Endothelial cell of umbilical vein (primary cell): ENCODE measurements around the gene SIRPB1. TPM values are rescaled to one million over a fixed set of nuclear protein-coding genes. Genes with fewer than 3 reads are reported as not detected.

Source experiments
- BruUV-seq: library from RNA; stranded (reverse); fragments of 400-500 nt; replicated peaks from 2 replicates; lab custom pipeline; 2021; lab: Mats Ljungman, UMichigan
- CTCF ChIA-PET: fragments of 300-600, 350-600 bp; sonication (Branson Sonifier 250); formaldehyde crosslinking; loops from one replicate; lab custom pipeline; 2021; ENCODE audit warnings: antibody characterized with exemption, inconsistent platforms; lab: Charles Lee
- POLR2A ChIA-PET: fragments of 300-600, 350-600 bp; sonication (Branson Sonifier 250); formaldehyde crosslinking; loops from one replicate; lab custom pipeline; 2021; ENCODE audit warnings: antibody characterized with exemption, inconsistent platforms; lab: Charles Lee
- DNase-seq: peaks from one replicate; pipeline ENCODE4 v3.0.0-alpha.2; 2011; ENCODE audit warnings: low read depth, low spot score
- FAIRE-seq: peaks from 2 replicates; lab custom pipeline; 2011; peaks lifted over from hg19 to GRCh38; lab: Jason Lieb, UNC
- H2AFZ ChIP-seq: 2 replicates; pipeline ENCODE4 v1.6.0; 2012; ENCODE audit warnings: low read depth, low read length, control low read depth, inconsistent platforms
- H3K27ac ChIP-seq: 2 replicates; pipeline ENCODE4 v1.5.1; 2011; ENCODE audit warnings: low read depth, mild to moderate bottlenecking, control low read depth, low read length, moderate library complexity; ENCODE audit not compliant: insufficient read depth
- H3K27me3 ChIP-seq, 2 experiments: 2 replicates each; pipeline versions ENCODE4 v1.6.0 to v1.6.1; 2011; ENCODE audit warnings: low read length in 2 of 2, mixed read lengths in 1 of 2; ENCODE audit not compliant: control insufficient read depth in 2 of 2, insufficient read depth in 2 of 2
- H3K36me3 ChIP-seq, 2 experiments: 2 replicates in 1 of 2; 3 replicates in 1 of 2; pipeline ENCODE4 v1.5.1; 2011; ENCODE audit warnings: low read length in 2 of 2, mild to moderate bottlenecking in 1 of 2, moderate library complexity in 1 of 2; ENCODE audit not compliant: control insufficient read depth in 2 of 2, insufficient read depth in 2 of 2; ENCODE audit errors: extremely low read depth in 1 of 2
- H3K4me1 ChIP-seq: 3 replicates; pipeline ENCODE4 v1.5.1; 2011; ENCODE audit warnings: mild to moderate bottlenecking, low read length; ENCODE audit not compliant: control insufficient read depth, insufficient read depth; ENCODE audit errors: extremely low read depth
- H3K4me2 ChIP-seq: 2 replicates; pipeline ENCODE4 v1.6.1; 2011; ENCODE audit warnings: low read length, control low read depth, mixed read lengths; ENCODE audit not compliant: insufficient read depth
- H3K4me3 ChIP-seq, 3 experiments: fragments of 200-600 bp in 1 of 3; sonication (generic), shearing (Covaris generic) in 1 of 3; replicated peaks in 1 of 3; 2 replicates each; pipeline ENCODE4 v1.5.1; 2011 to 2016; ENCODE audit warnings: control low read depth in 3 of 3, low read length in 3 of 3, mild to moderate bottlenecking in 2 of 3, inconsistent platforms in 1 of 3, low read depth in 1 of 3, moderate library complexity in 1 of 3; ENCODE audit not compliant: insufficient read depth in 1 of 3
- H3K79me2 ChIP-seq: 2 replicates; pipeline ENCODE4 v1.6.0; 2012; ENCODE audit warnings: low read length, inconsistent platforms; ENCODE audit not compliant: control insufficient read depth, insufficient read depth
- H3K9ac ChIP-seq: replicated peaks from 2 replicates; pipeline ENCODE3; 2011; ENCODE audit warnings: low read length, control low read depth; ENCODE audit not compliant: insufficient read depth; ENCODE audit errors: extremely low read depth
- H3K9me1 ChIP-seq: replicated peaks from 3 replicates; pipeline ENCODE4 v1.6.0; 2011; ENCODE audit warnings: mild to moderate bottlenecking, low read length; ENCODE audit not compliant: control insufficient read depth, insufficient read depth; ENCODE audit errors: extremely low read depth
- H3K9me3 ChIP-seq: replicated peaks from 2 replicates; pipeline ENCODE4 v1.5.1; 2012; ENCODE audit warnings: low read length, inconsistent platforms; ENCODE audit not compliant: control insufficient read depth, insufficient read depth
- H4K20me1 ChIP-seq: replicated peaks from 2 replicates; pipeline ENCODE3; 2011; ENCODE audit warnings: mild to moderate bottlenecking, low read length; ENCODE audit not compliant: control insufficient read depth, insufficient read depth; ENCODE audit errors: extremely low read depth
- CTCF ChIP-seq, 2 donors: IDR thresholded peaks; 1 replicate in 1 of 2; 2 replicates in 1 of 2; pipeline ENCODE4 v1.5.1; 2011; ENCODE audit warnings: low read length in 2 of 2, mild to moderate bottlenecking in 2 of 2, moderate library complexity in 2 of 2, control low read depth in 1 of 2, inconsistent platforms in 1 of 2, low read depth in 1 of 2; ENCODE audit not compliant: insufficient read depth in 1 of 2; ENCODE audit errors: extremely low read depth in 1 of 2
- EZH2 ChIP-seq: IDR thresholded peaks from 2 replicates; pipeline ENCODE4 v1.6.1; 2012; ENCODE audit warnings: borderline replicate concordance, low read depth, mild to moderate bottlenecking, moderate library complexity, low read length, inconsistent platforms; ENCODE audit not compliant: severe bottlenecking
- FOS ChIP-seq: IDR thresholded peaks from 2 replicates; pipeline ENCODE4 v1.6.1; 2011; ENCODE audit warnings: mild to moderate bottlenecking, low read length, moderate library complexity, borderline replicate concordance; ENCODE audit not compliant: insufficient read depth
- GATA2 ChIP-seq: IDR thresholded peaks from 2 replicates; pipeline ENCODE4 v1.7.0; 2011; ENCODE audit warnings: low read depth, mild to moderate bottlenecking, moderate library complexity, mixed read lengths, low read length; ENCODE audit not compliant: insufficient read length, insufficient read depth
- JUN ChIP-seq: IDR thresholded peaks from 2 replicates; pipeline ENCODE4 v1.6.1; 2011; ENCODE audit warnings: borderline replicate concordance, low read depth; ENCODE audit not compliant: insufficient read length, insufficient read depth
- MAX ChIP-seq: IDR thresholded peaks from 2 replicates; pipeline ENCODE4 v1.6.1; 2011; ENCODE audit not compliant: insufficient read depth, insufficient read length
- MYC ChIP-seq: IDR thresholded peaks from one replicate; pipeline ENCODE4 v1.6.1; 2011; ENCODE audit warnings: mild to moderate bottlenecking, low read depth, low read length
- POLR2A ChIP-seq: IDR thresholded peaks from 2 replicates; pipeline ENCODE4 v1.6.1; 2012; ENCODE audit warnings: low read depth, mild to moderate bottlenecking, control low read depth, low read length
- POLR2AphosphoS5 ChIP-seq: IDR thresholded peaks from 2 replicates; pipeline ENCODE4 v1.6.1; 2012; ENCODE audit warnings: low read depth, mild to moderate bottlenecking, control low read depth, low read length, moderate library complexity; ENCODE audit not compliant: insufficient read depth
- dilution Hi-C: fragments of 300-500 bp; cut with MboI; formaldehyde crosslinking; loops from one replicate; pipeline ENCODE4 v1.15.0; 2019; ENCODE audit warnings: low sequenced_read_pairs; ENCODE audit not compliant: extremely low pct_ligation_motif_present
- intact Hi-C: fragments of 100-400 bp; cut with micrococcal nuclease; formaldehyde crosslinking; loops from one replicate; pipeline ENCODE4 v1.10.0; 2022
- polyA plus RNA-seq, 4 experiments: library from polyadenylated mRNA; depleted of rRNA in 3 of 4; stranded (reverse) in 3 of 4; unstranded in 1 of 4; fragments of >200 nt; gene quantifications; 2 replicates each; pipeline versions ENCODE4 v1.2.1 to v1.2.3, GENCODE V29; 2011 to 2012; ENCODE audit warnings: missing spikeins in 1 of 4
- total RNA-seq: library from RNA; stranded (reverse); gene quantifications from 2 replicates; pipeline ENCODE4 v1.2.3, GENCODE V29; 2021

The SIRPB1 gene
- total and polyA plus RNA-seq, 2 donors (not counting 3 experiments of a cell fraction or from before 2014, with no cell fraction given): 0.10 to 6.5 TPM

GRCh38 chr20:1661542-1662299 lies 41.9 kb upstream of the SIRPB1 start:
- dilution Hi-C loops (no loop called here), intact Hi-C loops (no loop called here)
- H3K9me1 ChIP-seq: no peaks in the 10 kb centered on the region
- no TSS peak for BruUV-seq
- FAIRE-seq (no peak), DNase-seq (no peak)
- POLR2A ChIA-PET: no interaction called here
- H3K9ac ChIP-seq: no peak overlapping the region
- no peaks in the 10 kb centered on the region for H4K20me1 ChIP-seq
- H3K9me3 ChIP-seq: no peaks in the 10 kb centered on the region
- H3K4me2 ChIP-seq: no peak overlapping the region
- no peaks in the 10 kb centered on the region for H3K4me1 ChIP-seq
- H3K36me3 ChIP-seq: no peaks in the 10 kb centered on the region
- H3K4me3 ChIP-seq: no peak overlapping the region
- no peak for TF ChIP-seq FOS
- TF ChIP-seq CTCF (IDR thresholded peaks at IDR 0.05; ENCODE audit: extremely low read depth in 1 of 2, insufficient read depth in 1 of 2, low read depth in 1 of 2, low read length in 2 of 2): no peak
- no peak for TF ChIP-seq MAX
- TF ChIP-seq JUN: no peak
- no peak for TF ChIP-seq MYC
- TF ChIP-seq EZH2: no peak
- TF ChIP-seq POLR2A: no peak
- no peak for TF ChIP-seq GATA2
- TF ChIP-seq POLR2AphosphoS5: no peak
- peaks cover 9 to 12% of the 10 kb centered on the region in 2 experiments for H3K27me3 ChIP-seq
- CTCF ChIA-PET: no interaction called here
- H3K79me2 ChIP-seq: no peaks in the 10 kb centered on the region
- H2AFZ ChIP-seq: no peak overlapping the region
- H3K27ac ChIP-seq: no peak overlapping the region
